ENCODE measurements around the gene TSKS.

GRCh38 chr19:49766930-49767299, 3.8 kb upstream of the TSKS start, which contains the start of gene AP2A1:
- TF ChIP-seq CTCF (IDR thresholded peaks at IDR 0.05 in 2 of 3, conservative IDR thresholded peaks at IDR 0.05 in 1 of 3; ENCODE audit: borderline replicate concordance in 1 of 3, insufficient read depth in 1 of 3, low read depth in 2 of 3, low read length in 2 of 3) (no peak), SP1 (IDR thresholded peaks at IDR 0.05; ENCODE audit: low read depth) (no peak), ZFX (IDR thresholded peaks at IDR 0.05) (no peak), POLR2A (IDR thresholded peaks at IDR 0.05; ENCODE audit: borderline replicate concordance, extremely low read depth, insufficient read depth, insufficient read length) (no peak), MAX (IDR thresholded peaks at IDR 0.05) (no peak), EZH2phosphoT487 (IDR thresholded peaks at IDR 0.05; ENCODE audit: borderline replicate concordance) (no peak)
